H54 (cell line): ENCODE results near the gene SFMBT2.

Source experiments
- DNase-seq: peaks from one replicate; pipeline ENCODE4 v3.0.0; 2011; ENCODE audit warnings: low spot score, mixed read lengths; ENCODE audit not compliant: insufficient read length
- FAIRE-seq: peaks from 3 replicates; lab custom pipeline; 2011; peaks lifted over from hg19 to GRCh38; lab: Jason Lieb, UNC
- POLR2A ChIP-seq: IDR thresholded peaks from 2 replicates; pipeline ENCODE4 v1.6.1; 2011; ENCODE audit warnings: low read depth, mild to moderate bottlenecking, low read length

SFMBT2 gene

GRCh38 chr10:7130191-7130911, 280.5 kb downstream of the SFMBT2 start:
- FAIRE-seq (no peak), DNase-seq (no peak)
- TF ChIP-seq POLR2A = no peak

GRCh38 chr10:7123774-7124173, 287.1 kb downstream of the SFMBT2 start:
- no peak for TF ChIP-seq POLR2A
- FAIRE-seq (no peak), DNase-seq (no peak)

DNA sequence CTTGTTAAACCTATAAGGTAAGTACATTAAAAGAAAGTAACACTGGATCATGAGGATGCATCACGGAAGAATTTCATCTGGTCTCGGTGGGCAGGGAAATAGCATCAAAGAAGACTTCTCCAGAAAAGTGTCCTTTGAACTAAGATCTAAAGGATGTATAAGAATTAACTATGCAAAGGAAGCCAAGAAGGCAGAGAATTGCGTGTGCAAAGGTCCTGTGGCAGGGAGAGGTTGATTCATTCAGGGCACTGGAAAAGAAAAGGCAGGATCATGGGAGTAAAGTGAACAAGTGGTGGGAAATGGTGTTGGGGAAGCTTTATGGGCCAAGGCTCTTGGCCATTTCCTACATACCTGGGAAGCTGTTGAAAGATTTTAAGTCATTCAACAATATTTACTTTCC, 288.3 kb downstream of the SFMBT2 start:
- DNase-seq (no peak), FAIRE-seq (no peak)
- TF ChIP-seq POLR2A = no peak

DNA sequence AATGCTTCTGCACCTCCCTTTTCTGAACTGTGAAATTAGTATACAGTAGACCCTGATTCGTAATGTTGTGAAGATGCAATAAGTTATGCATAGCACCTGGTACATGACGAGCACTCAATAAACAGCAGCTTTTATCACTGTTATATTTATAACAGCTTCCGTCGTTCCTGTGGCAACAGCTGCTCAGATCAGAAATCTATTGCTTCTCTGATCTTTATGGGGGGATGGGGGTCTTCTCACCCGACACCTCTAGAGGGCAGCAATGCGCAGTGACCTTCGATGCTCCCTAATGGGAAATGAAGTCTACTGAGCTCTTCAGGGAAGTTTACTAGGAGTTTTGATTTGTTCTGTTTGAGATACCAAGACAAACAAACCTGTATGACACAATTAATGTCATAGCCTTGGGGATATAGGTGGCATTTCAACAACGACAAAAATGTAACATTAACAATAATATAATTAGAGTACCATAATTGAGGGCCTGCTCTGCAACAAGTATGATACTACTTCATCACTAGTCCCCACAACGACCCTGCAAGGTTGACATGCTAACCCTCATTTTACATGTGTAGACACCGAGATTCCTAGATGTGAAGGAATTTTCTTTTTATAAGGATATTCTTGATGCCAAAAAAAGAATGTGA, 289.6 kb downstream of the SFMBT2 start:
- FAIRE-seq = no peak
- no peak for TF ChIP-seq POLR2A
- DNase-seq = peak; percentile 19

DNA sequence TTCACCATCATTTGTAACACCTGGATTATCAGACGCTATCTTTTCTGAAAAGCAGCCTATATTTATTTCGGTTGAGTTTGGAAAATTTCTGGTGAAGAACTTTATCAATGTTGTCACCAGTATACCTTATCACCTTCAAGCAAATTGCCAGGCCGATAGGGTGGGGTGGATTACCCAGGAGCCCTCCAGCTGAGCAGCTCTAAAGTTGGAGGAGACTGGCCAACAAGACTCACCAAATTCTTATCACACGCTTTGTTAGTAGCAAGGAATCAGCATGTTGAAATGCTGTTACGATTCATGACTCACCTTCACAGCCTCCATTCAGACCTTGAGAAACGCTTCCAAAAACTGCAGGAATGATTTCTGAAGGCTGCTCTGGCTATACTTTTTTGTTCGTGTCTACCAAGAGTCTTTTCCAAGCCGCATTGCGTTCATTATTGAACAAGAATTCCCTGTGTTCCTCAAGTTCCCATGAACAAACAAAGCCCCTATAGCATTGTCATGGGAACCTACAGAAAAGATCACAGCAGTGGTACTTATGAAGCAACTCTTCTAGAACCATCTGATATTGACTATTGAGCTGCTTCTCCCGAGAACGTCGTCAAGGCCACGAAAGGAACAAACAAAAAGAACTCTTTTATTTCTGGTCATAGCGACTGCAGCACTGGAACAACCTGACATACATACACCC, 291.4 kb downstream of the SFMBT2 start:
- FAIRE-seq = no peak
- TF ChIP-seq POLR2A = no peak
- DNase-seq = no peak

DNA sequence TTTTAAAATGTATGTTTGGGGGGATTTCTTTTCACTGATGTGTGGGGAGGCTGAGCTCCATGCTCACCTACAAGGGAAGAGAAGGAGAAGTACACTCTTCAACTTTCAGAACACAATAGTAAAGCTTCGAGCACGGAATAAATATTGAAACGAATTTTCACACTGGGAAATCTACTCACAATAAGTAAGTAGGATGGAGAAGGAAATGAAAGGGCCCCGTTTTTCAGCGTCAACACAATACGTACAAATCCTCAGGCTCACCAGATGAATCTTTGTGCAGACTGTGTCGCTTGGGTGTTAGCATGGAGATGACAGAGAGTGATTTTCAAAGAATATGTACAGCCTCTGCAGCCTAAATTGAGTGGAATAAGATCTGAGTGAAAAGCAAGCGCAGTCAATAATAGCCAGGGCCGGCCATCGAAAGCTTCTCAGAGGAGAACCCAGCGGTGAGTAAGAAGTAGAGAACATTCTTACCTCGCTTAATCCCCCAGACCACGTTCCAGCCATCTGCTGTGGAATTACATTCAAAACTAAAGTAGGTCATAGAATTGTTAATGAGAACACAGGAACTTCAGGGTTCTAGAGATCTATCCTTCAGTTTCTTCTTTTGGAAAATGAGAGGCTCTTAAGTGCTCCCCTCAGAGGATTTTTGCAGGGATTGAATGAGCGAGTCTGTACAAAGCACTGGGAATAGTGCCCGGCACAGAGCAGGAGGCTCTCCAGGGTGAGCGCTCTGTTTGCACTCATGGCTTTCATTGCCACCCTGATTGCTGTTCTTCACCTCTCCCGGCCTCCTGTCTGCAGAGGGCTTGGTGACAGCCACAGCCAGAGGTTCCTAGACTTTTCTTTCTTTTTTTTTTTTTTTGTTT, 292.8 kb downstream of the SFMBT2 start:
- FAIRE-seq (no peak), DNase-seq (no peak)
- no peak for TF ChIP-seq POLR2A

DNA sequence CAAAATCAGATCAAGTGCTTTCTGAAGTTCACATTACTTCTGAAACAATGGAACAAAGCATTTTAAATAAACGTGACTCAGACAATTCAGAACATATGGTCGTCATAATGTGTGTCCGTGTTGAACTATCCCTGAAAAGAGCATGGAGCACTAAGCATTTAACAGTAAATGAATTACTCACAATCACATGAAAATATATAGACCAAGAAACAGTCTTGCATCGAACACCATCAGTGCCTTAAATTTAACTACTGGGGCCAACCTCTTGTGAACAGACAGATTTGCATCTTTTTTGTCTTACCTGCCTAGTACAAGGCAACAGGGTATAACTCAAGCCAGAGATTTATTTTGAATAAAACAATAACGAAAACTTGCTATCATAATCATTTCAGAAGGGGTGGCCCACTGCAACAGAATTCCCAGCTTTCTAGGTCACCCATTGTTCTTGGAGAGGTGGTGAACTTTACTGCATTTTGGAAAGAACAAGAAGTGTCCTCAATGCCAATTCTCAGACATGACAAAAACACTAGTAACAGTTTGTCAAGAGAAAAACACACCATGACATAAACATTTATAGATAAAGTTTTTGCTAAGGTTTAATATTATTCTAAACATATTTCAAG, 293.5 kb downstream of the SFMBT2 start:
- DNase-seq = no peak
- FAIRE-seq = no peak
- TF ChIP-seq POLR2A = no peak

- DNase-seq (no peak), FAIRE-seq (no peak)
- no peak for TF ChIP-seq POLR2A
Observed at GRCh38 chr10:7111561-7111960, 299.3 kb downstream of the SFMBT2 start.

DNA sequence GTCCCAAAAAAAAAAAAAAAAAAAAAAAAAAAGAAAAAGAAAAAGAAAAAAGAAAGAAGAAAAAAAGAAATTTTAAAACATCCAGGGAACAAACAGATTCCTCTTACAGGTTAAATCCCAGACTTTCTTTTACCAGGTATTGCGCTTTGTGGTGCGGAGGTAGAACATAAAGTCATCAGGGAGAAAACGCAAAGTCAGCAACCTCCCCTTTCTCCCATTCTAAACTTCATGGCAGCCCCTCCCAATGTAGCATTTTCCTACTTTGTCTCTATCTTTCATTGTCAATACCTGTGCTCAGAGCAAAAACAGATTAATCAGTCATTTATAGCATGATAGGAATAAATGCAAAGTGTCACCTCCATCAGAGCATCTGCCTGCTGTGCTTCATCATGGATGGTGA, 299.7 kb downstream of the SFMBT2 start:
- FAIRE-seq (no peak), DNase-seq (no peak)
- no peak for TF ChIP-seq POLR2A
